GM12878 (cell line): ENCODE data around the gene RPGRIP1. TPM values are rescaled to one million over a fixed set of nuclear protein-coding genes. Genes with fewer than 3 reads are reported as not detected.

ENCODE experiments used
- ATAC-seq: fragments of 200-7000 bp; cut with Tn5 transposase; 3 replicates; pipeline ENCODE4 v1.9.1; 2020; ENCODE audit warnings: mild to moderate bottlenecking, moderate library complexity
- BruUV-seq: library from RNA; stranded (reverse); fragments of 400-500 nt; replicated peaks from 2 replicates; lab custom pipeline; 2021; lab: Mats Ljungman, UMichigan
- CTCF ChIA-PET: fragments of 300-600 bp; sonication (Branson Sonifier 250); formaldehyde crosslinking; extraction: SDS; loops from one replicate; lab custom pipeline; 2021; ENCODE audit warnings: inconsistent platforms; lab: Yijun Ruan, JAX
- POLR2A ChIA-PET: fragments of 350-600 bp; formaldehyde crosslinking; extraction: SDS; loops from one replicate; lab custom pipeline; 2021; ENCODE audit warnings: inconsistent platforms; lab: Charles Lee
- RAD21 ChIA-PET: fragments of 300-600 bp; sonication (Branson Sonifier 250); formaldehyde crosslinking; loops from one replicate; lab custom pipeline; 2023; ENCODE audit warnings: antibody characterized with exemption; ENCODE audit not compliant: unreplicated experiment; lab: Charles Lee
- SMC1A ChIA-PET: fragments of 300-600 bp; sonication (Branson Sonifier 250); formaldehyde crosslinking; loops from one replicate; lab custom pipeline; 2023; ENCODE audit not compliant: unreplicated experiment, uncharacterized antibody; lab: Charles Lee
- DNase-seq: peaks from one replicate; pipeline ENCODE4 v3.0.0-alpha.2; 2011; ENCODE audit warnings: low read depth, low spot score
- FAIRE-seq: peaks from 3 replicates; lab custom pipeline; 2011; peaks lifted over from hg19 to GRCh38; lab: Jason Lieb, UNC
- H2AFZ ChIP-seq: 2 replicates; pipeline ENCODE4 v1.6.0; 2011; ENCODE audit warnings: low read depth, low read length, control low read depth; ENCODE audit not compliant: control insufficient read depth
- H3K27ac ChIP-seq: 2 replicates; pipeline ENCODE4 v1.5.1; 2011; ENCODE audit warnings: control low read depth; ENCODE audit not compliant: control insufficient read depth, insufficient read depth
- H3K27me3 ChIP-seq, 2 experiments: replicated peaks in 1 of 2; 2 replicates each; pipeline versions ENCODE4 v1.6.0 to v1.6.1; 2011; ENCODE audit warnings: low read length in 1 of 2; ENCODE audit not compliant: control insufficient read depth in 2 of 2, insufficient read depth in 2 of 2
- H3K36me3 ChIP-seq, 2 experiments: 2 replicates each; pipeline ENCODE4 v1.5.1; 2011; ENCODE audit warnings: low read length in 1 of 2; ENCODE audit not compliant: control insufficient read depth in 2 of 2, insufficient read depth in 2 of 2
- H3K4me1 ChIP-seq: 2 replicates; pipeline ENCODE4 v1.6.1; 2011; ENCODE audit warnings: mild to moderate bottlenecking, low read length, moderate library complexity, mixed read lengths; ENCODE audit not compliant: control insufficient read depth, insufficient read depth
- H3K4me2 ChIP-seq: 2 replicates; pipeline ENCODE4 v1.6.0; 2011; ENCODE audit warnings: control low read depth; ENCODE audit not compliant: control insufficient read depth, insufficient read depth
- H3K4me3 ChIP-seq: fragments of 200-600 bp; sonication (generic); 2 replicates; pipeline ENCODE4 v1.5.1; 2016
- H3K79me2 ChIP-seq: 2 replicates; pipeline ENCODE4 v1.6.0; 2011; ENCODE audit warnings: low read length; ENCODE audit not compliant: control insufficient read depth, insufficient read depth
- H3K9ac ChIP-seq: 2 replicates; pipeline ENCODE4 v1.8.0; 2011; ENCODE audit warnings: low read length, control low read depth, mixed read lengths; ENCODE audit not compliant: control insufficient read depth, insufficient read depth
- H3K9me3 ChIP-seq: replicated peaks from 3 replicates; pipeline ENCODE4 v1.5.1; 2011; ENCODE audit warnings: mild to moderate bottlenecking, low read length; ENCODE audit not compliant: control insufficient read depth, insufficient read depth
- H4K20me1 ChIP-seq: 2 replicates; pipeline ENCODE4 v1.6.0; 2011; ENCODE audit not compliant: control insufficient read depth, insufficient read depth
- BHLHE40 ChIP-seq, 2 experiments: fragments of 450-650 bp in 1 of 2; IDR thresholded peaks; 2 replicates each; pipeline ENCODE4 v1.6.1; 2011 to 2017; ENCODE audit warnings: low read depth in 2 of 2, borderline replicate concordance in 1 of 2, improper control_type of control experiment in 1 of 2, low read length in 1 of 2, mild to moderate bottlenecking in 1 of 2
- BMI1 ChIP-seq: fragments of 450-650 bp; IDR thresholded peaks from 2 replicates; pipeline ENCODE4 v1.6.1; 2016; ENCODE audit warnings: mild to moderate bottlenecking, moderate library complexity, borderline replicate concordance
- CEBPB ChIP-seq, 2 experiments: fragments of 150-350 bp in 1 of 2; IDR thresholded peaks; 2 replicates each; pipeline ENCODE4 v1.6.1; 2012 to 2014; ENCODE audit warnings: low read depth in 2 of 2, low read length in 2 of 2, borderline replicate concordance in 1 of 2, inconsistent platforms in 1 of 2
- CHD4 ChIP-seq: fragments of 200-600 bp; sonication (generic); IDR thresholded peaks from 2 replicates; pipeline ENCODE4 v1.6.1; 2016; ENCODE audit warnings: mild to moderate bottlenecking
- EED ChIP-seq: sonication (generic); IDR thresholded peaks from 2 replicates; pipeline ENCODE4 v1.6.1; 2016; ENCODE audit warnings: antibody characterized with exemption, low read depth
- GATAD2B ChIP-seq: fragments of 450-650 bp; conservative IDR thresholded peaks from 2 replicates; pipeline ENCODE4 v1.6.1; 2017; ENCODE audit warnings: low read depth, mild to moderate bottlenecking, moderate library complexity
- IRF3 ChIP-seq: fragments of 450-650 bp; IDR thresholded peaks from 2 replicates; pipeline ENCODE4 v1.6.1; 2014; ENCODE audit warnings: mild to moderate bottlenecking
- MLLT1 ChIP-seq: fragments of 450-650 bp; IDR thresholded peaks from 2 replicates; pipeline ENCODE4 v1.6.1; 2016; ENCODE audit warnings: mild to moderate bottlenecking
- MXI1 ChIP-seq: fragments of 150-350 bp; IDR thresholded peaks from 2 replicates; pipeline ENCODE4 v1.6.1; 2011; ENCODE audit warnings: low read depth, mild to moderate bottlenecking, inconsistent platforms, low read length, improper control_type of control experiment
- PRDM15 ChIP-seq: fragments of 450-650 bp; formaldehyde crosslinking; IDR thresholded peaks from 2 replicates; pipeline ENCODE4 v1.4.0; 2020; ENCODE audit warnings: mild to moderate bottlenecking, moderate library complexity
- SIN3A ChIP-seq: IDR thresholded peaks from 2 replicates; pipeline ENCODE4 v1.6.1; 2012; ENCODE audit warnings: low read depth, low read length, improper control_type of control experiment
- SMC3 ChIP-seq: IDR thresholded peaks from 2 replicates; pipeline ENCODE4 v1.6.1; 2011; ENCODE audit warnings: low read length, improper control_type of control experiment, borderline replicate concordance
- USF1 ChIP-seq: IDR thresholded peaks from 2 replicates; pipeline ENCODE4 v1.6.1; 2011; ENCODE audit warnings: borderline replicate concordance, low read depth, mild to moderate bottlenecking, moderate library complexity, mixed read lengths, low read length; ENCODE audit not compliant: insufficient read depth; ENCODE audit errors: extremely low read length
- WGBS: methylation state at CpG from one replicate; pipeline ENCODE4 v1.1.6; 2016; ENCODE audit warnings: low lambda C conversion rate; ENCODE audit not compliant: insufficient replicate concordance, insufficient coverage; ENCODE audit errors: missing lambda C conversion rate; 5-methylcytosine and 5-hydroxymethylcytosine counted together
- in situ Hi-C: fragments of 300-500 bp; cut with MboI; formaldehyde crosslinking; loops from 9 replicates; pipeline ENCODE4 v1.14.3; 2018; ENCODE audit warnings: mixed read lengths
- intact Hi-C: fragments of 100-400 bp; cut with micrococcal nuclease; formaldehyde crosslinking; loops from one replicate; pipeline ENCODE4 v1.14.2; 2022; ENCODE audit not compliant: unreplicated experiment
- polyA plus RNA-seq, 11 experiments: library from polyadenylated mRNA; depleted of rRNA in 4 of 11; unstranded in 6 of 11; stranded (reverse) in 5 of 11; fragments of >200 nt; fragmentation: Nextera tagmentation in 4 of 11; fragmentation: Illumina TruSeq in 1 of 11; extraction: Ambion mirVana in 4 of 11; extraction: Trizol in 1 of 11; gene quantifications; 1 replicate in 1 of 11; 2 replicates in 10 of 11; pipeline versions ENCODE4 v1.2.1 to v1.2.3, GENCODE V29; 2011 to 2016; ENCODE audit warnings: inconsistent platforms in 2 of 11, missing spikeins in 2 of 11, low read depth in 1 of 11
- total RNA-seq, 4 experiments: library from RNA; depleted of rRNA in 3 of 4; stranded (reverse); fragments of >200 nt in 3 of 4; fragmentation: Illumina TruSeq in 1 of 4; extraction: Trizol in 1 of 4; gene quantifications; 2 replicates each; pipeline versions ENCODE4 v1.2.1 to v1.2.3, GENCODE V29; 2013 to 2021
- TF ChIP-seq, protein P1 (sequence below), 3 experiments: IDR thresholded peaks in 2 of 3; conservative IDR thresholded peaks in 1 of 3; 2 replicates each; pipeline ENCODE4 v1.5.1; 2011; ENCODE audit warnings: low read depth in 3 of 3, low read length in 3 of 3, mild to moderate bottlenecking in 3 of 3, control low read depth in 2 of 3, moderate library complexity in 2 of 3, inconsistent platforms in 1 of 3, mixed read lengths in 1 of 3; ENCODE audit not compliant: control insufficient read depth in 2 of 3, insufficient read depth in 1 of 3; ENCODE audit errors: extremely low read depth in 1 of 3

RPGRIP1 gene
- total and polyA plus RNA-seq, 10 of the 15 experiments (the other 5 are each of a cell fraction or from before 2014, with no cell fraction given) = 0.07 to 1.1 (median 0.30) TPM; not detected in 1

- Histone ChIP-seq H3K27me3 (no peaks in the 10 kb centered on the region; a peak in 1 of 4 replicates), H3K27ac (no peak overlapping the region), H3K79me2 (no peaks in the 10 kb centered on the region), H3K4me3 (peak overlapping the region; percentile 43; the same call in 1 of the 2 replicates), H2AFZ (peak overlapping the region; percentile 54), H3K4me2 (peak overlapping the region; percentile 78), H3K36me3 (no peaks in the 10 kb centered on the region), H3K9me3 (no peaks in the 10 kb centered on the region), H3K4me1 (peaks cover 7% of the 10 kb centered on the region), H4K20me1 (no peaks in the 10 kb centered on the region), H3K9ac (no peak overlapping the region; the same call in 1 of the 2 replicates)
- under 1% methylated on average over 30 of the region's 30 CpGs for WGBS
- in situ Hi-C loops (no loop called here), intact Hi-C loops (no loop called here)
- FAIRE-seq = no peak
- CTCF ChIA-PET = no interaction called here
- RAD21 ChIA-PET = interaction anchor here (1.1 kb wide), 1 partner anchor 9 kb away, joined by 4 read pairs; no protein-coding TSS in a partner anchor
- no TSS peak for BruUV-seq
- POLR2A ChIA-PET = no interaction called here
- DNase-seq = no peak
- SMC1A ChIA-PET = no interaction called here
- ATAC-seq = peak; percentile 77
- TF ChIP-seq SIN3A (no peak), BHLHE40 (IDR thresholded peaks at IDR 0.05; ENCODE audit: borderline replicate concordance in 1 of 2, low read depth in 2 of 2, low read length in 1 of 2) (peak in 1 of 2 experiments; percentile 47; a peak in 2 of 4 replicates), SMC3 (no peak), GATAD2B (peak; percentile 39; the same call in 1 of the 2 replicates), CEBPB (IDR thresholded peaks at IDR 0.05; ENCODE audit: borderline replicate concordance in 1 of 2, low read depth in 2 of 2, low read length in 2 of 2) (no peak), BMI1 (no peak), USF1 (no peak), MLLT1 (no peak), IRF3 (no peak), PRDM15 (CRISPR knock-in tag) (no peak), MXI1 (no peak), EED (peak; percentile 60), CHD4 (no peak)
- TF ChIP-seq, protein P1, sequence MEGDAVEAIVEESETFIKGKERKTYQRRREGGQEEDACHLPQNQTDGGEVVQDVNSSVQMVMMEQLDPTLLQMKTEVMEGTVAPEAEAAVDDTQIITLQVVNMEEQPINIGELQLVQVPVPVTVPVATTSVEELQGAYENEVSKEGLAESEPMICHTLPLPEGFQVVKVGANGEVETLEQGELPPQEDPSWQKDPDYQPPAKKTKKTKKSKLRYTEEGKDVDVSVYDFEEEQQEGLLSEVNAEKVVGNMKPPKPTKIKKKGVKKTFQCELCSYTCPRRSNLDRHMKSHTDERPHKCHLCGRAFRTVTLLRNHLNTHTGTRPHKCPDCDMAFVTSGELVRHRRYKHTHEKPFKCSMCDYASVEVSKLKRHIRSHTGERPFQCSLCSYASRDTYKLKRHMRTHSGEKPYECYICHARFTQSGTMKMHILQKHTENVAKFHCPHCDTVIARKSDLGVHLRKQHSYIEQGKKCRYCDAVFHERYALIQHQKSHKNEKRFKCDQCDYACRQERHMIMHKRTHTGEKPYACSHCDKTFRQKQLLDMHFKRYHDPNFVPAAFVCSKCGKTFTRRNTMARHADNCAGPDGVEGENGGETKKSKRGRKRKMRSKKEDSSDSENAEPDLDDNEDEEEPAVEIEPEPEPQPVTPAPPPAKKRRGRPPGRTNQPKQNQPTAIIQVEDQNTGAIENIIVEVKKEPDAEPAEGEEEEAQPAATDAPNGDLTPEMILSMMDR (IDR thresholded peaks at IDR 0.05 in 2 of 3, conservative IDR thresholded peaks at IDR 0.05 in 1 of 3; ENCODE audit: control insufficient read depth in 2 of 3, extremely low read depth in 1 of 3, insufficient read depth in 1 of 3, low read depth in 3 of 3, low read length in 3 of 3) = 0 out of 6 replicates have a peak, but pooled peaks of 2 of the 3 experiments have one; percentile 1 to 8
These were observed 21.0 kb downstream of the RPGRIP1 start for GRCh38 chr14:21300892-21301291.
